ENCODE data around the gene ST6GALNAC3.

Gene ST6GALNAC3

GRCh38 chr1:76583875-76584477 is 509.4 kb downstream of the ST6GALNAC3 start:
- no peak for DNase-seq (ENCODE audit: low read depth)

- no peak for DNase-seq (ENCODE audit: low read depth)
Observed at GRCh38 chr1:76585980-76586674, 511.6 kb downstream of the ST6GALNAC3 start.

- no peak for DNase-seq (ENCODE audit: low read depth)
Observed at GRCh38 chr1:76587212-76587611, 512.7 kb downstream of the ST6GALNAC3 start.

- DNase-seq (ENCODE audit: low read depth) = no peak
Observed at GRCh38 chr1:76591461-76591860, 516.9 kb downstream of the ST6GALNAC3 start.

GRCh38 chr1:76591963-76592362 is 517.4 kb downstream of the ST6GALNAC3 start:
- no peak for DNase-seq (ENCODE audit: low read depth)

DNA sequence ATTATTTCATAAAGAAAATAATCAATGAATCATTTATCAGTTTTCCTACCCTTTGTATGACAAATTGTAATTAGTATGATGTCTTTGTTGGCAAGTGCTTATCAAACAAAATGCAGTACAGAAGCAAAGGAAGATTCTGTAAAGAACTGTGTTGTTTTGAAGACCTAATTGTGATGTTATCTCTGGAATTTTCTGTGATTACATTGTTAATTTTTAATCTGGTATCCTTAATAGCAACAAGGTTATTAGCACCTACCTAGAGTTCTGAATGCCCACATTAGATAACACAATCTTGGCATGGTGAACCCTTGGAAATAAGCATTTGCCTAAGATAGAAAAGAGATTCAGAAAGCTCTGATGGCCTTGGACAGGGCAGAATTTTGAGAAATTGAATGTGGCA is 518.6 kb downstream of the ST6GALNAC3 start:
- no peak for DNase-seq (ENCODE audit: low read depth)

- DNase-seq (ENCODE audit: low read depth) = no peak
Observed at GRCh38 chr1:76593618-76594017, 519.1 kb downstream of the ST6GALNAC3 start.

- no peak for DNase-seq (ENCODE audit: low read depth)
Observed at GRCh38 chr1:76595024-76595423, 520.5 kb downstream of the ST6GALNAC3 start.

- no peak for DNase-seq (ENCODE audit: low read depth)
Observed at GRCh38 chr1:76601465-76601864, 526.9 kb downstream of the ST6GALNAC3 start.

- DNase-seq (ENCODE audit: low read depth) = no peak
Observed at GRCh38 chr1:76607717-76608116, 533.2 kb downstream of the ST6GALNAC3 start.

GRCh38 chr1:76611770-76612445 is 537.4 kb downstream of the ST6GALNAC3 start:
- DNase-seq (ENCODE audit: low read depth) = no peak

DNA sequence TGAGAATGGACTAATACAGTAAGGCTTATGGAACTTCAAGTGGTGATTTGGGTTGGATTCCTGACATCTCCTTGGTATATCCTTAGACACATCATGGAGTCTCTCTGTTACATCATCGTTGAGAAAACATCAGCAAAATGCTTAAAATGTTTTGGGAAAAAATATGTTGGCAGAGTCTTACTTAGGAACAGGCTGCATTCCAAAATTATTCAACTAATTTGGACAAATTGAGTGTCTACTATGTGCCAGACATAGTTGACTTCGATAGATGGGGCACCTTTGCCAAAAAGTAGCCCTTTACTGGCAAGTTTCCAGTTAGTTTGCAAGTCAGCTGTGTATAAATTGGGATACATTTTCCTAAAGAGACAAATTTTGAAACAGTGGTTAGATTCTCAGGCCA is 539.3 kb downstream of the ST6GALNAC3 start:
- no peak for DNase-seq (ENCODE audit: low read depth)

- no peak for DNase-seq (ENCODE audit: low read depth)
Observed at GRCh38 chr1:76615253-76616035, 540.9 kb downstream of the ST6GALNAC3 start.

- no peak for DNase-seq (ENCODE audit: low read depth)
Observed at GRCh38 chr1:76620371-76620770, 545.8 kb downstream of the ST6GALNAC3 start.

DNA sequence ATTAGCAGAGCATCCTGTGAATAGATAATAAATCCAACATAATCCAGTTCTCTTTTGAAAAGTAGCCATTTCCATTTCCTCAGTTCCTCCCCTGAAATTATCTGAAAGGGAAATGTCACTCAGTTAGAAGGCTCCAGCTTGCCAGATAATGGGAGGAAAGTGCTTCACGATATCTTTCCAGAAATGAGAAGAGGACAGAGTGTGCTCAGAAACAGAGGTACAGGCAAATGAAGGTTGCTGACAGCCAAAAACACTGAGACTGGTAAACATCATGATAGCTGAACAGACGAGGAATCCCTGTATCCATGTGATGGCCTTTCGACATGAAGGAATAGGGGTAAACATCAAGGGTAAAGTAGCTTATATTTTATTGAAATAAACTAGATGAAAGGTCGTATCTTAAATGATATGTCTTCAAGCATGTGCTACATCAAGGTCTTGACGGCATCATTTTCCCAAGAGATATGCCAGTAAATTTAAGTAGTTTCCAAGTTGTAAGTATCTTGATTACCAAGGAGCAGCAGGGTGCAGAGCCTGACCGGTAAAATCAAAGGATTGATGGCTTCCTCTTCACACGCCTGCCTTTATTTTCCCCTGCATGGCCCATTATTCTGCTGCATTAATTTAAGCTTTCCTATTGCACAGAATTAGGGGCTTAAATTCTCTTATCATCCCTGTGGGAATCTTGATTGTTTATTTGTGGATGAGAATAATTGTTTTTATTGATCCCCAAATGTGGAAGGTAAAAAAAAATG is 548.4 kb downstream of the ST6GALNAC3 start:
- DNase-seq (ENCODE audit: low read depth) = no peak

DNA sequence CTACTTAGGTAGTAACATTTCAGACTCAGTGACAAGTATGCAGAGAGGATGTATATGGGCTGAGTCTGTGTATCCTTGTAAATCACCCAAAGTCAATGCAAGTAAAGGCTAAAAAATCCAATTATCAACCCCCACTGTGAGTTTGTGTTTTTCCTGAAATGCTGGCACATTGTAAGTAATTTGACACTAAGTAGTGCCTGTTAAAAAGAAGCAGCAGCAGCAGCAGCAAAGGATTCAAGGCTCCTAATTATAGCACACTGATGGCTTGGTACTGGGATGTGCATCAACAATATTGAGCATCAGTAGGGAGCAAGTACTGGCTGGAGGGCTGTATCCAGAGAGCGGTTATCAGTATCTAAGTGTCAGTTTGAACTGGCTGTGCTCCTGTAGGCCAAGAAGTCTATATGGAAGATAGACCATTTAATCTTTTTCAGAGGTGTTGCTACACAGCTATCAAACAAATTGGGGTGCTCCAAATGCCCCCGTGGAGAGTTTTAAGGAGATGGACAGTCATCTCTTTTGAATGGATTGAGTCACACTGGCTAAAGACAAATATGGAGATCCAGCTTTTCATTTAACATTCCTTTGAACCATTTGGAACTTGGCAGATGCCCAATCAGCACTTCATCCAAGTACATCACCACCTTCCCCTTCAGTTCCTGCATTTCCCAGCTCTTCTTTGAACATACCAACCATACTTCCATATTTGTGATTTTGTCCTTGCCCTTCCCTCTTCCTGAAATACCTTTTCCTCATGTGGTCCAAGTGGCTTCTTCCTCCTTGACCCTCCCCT is 551.5 kb downstream of the ST6GALNAC3 start:
- DNase-seq (ENCODE audit: low read depth) = no peak

DNA sequence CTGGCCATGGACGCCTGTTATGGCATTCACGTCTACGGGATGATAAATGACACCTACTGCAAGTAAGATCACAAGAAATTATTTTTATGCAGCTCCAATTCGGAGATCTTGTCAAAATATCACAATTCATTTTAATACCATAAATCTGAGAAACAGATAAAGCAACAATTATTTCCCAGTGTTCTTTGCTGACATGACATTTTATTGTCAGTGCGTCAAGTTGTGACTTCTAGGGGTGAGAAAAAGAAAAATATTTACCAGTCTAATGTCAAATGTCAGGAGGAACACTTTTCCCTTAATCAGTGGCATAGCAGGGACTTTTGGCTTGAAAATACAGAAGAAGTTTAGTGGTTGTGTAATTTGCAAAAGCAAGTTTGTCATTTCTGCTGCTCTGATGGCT is 553.0 kb downstream of the ST6GALNAC3 start:
- no peak for DNase-seq (ENCODE audit: low read depth)

- no peak for DNase-seq (ENCODE audit: low read depth)
Observed at GRCh38 chr1:76627901-76628300, 553.4 kb downstream of the ST6GALNAC3 start.

DNA sequence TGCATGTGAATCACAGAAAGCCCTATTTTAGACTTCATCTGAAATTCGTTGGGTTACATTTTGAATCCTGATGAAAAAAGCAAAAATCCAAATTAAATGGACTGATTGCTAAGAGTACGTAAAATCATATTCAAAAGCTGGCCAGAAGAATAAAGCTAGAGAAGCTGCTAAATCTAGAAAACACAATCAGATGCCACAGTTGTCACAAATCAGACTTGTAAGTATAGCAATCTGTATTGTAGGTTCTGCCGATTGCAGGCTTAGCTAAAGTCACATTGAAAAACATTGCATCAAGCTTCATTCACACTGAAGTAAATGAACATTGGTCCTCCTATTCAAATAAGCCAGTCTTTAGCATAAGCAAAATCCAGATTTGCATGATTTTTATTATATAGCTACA is 557.6 kb downstream of the ST6GALNAC3 start:
- DNase-seq (ENCODE audit: low read depth) = no peak

DNA sequence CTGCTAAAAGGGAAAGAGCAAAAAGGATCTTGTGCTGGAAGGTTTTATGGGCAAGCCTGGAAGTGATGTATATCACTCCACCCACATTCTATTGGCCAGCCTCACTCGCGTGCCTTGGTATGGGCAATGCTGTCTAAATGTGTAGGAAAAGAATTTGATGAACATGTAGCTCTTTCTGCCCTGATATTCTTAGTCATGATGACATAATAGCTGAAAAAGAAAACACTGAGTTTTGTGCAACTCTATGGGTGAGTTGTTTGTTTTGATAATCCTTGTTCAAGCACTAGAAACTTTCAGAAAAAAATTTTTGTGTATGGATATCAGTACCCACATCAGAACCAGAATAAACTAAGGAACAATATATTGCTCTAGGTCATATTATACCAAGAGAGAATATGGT is 561.2 kb downstream of the ST6GALNAC3 start:
- DNase-seq (ENCODE audit: low read depth) = no peak

DNA sequence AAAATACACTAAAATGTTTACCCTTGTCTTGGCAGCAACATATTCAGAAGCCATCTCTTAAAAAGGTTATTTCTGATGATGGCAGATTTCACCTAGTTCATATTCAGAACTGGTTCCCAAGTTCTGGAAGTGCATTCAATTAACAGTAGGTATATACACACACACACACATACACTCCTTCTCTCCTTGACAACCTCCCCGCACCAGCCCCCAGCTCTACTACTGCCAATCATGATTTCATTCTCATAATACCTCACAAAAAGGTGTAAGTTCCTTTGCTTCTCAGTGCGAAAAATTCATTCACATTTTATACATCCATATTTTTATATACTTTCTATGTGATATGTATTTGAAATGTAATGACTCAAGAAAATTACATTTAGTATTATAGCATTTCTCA is 564.6 kb downstream of the ST6GALNAC3 start:
- no peak for DNase-seq (ENCODE audit: low read depth)
